Measurements from ENCODE around the gene GM2A.

DNA sequence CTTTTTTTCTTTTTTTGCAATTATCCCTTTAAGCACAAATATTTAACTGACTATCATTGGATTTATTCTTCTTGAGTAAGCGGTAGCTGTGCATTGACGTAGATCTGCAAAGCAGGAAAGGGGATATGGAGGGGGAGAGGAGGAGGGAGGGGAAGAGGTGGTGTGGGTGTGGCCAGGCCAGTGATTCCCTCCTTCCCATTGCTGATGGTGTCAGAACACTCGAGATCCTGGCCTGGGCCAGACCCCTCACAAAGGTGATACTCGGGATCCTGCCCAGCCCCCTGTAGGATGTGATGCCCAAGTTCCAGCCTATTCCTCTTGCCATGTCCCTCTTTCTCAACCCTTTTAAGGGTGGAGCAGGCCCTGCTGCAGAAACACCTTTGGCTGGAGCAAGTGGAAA, 40.6 kb downstream of the GM2A start:
- TF ChIP-seq, protein P1, sequence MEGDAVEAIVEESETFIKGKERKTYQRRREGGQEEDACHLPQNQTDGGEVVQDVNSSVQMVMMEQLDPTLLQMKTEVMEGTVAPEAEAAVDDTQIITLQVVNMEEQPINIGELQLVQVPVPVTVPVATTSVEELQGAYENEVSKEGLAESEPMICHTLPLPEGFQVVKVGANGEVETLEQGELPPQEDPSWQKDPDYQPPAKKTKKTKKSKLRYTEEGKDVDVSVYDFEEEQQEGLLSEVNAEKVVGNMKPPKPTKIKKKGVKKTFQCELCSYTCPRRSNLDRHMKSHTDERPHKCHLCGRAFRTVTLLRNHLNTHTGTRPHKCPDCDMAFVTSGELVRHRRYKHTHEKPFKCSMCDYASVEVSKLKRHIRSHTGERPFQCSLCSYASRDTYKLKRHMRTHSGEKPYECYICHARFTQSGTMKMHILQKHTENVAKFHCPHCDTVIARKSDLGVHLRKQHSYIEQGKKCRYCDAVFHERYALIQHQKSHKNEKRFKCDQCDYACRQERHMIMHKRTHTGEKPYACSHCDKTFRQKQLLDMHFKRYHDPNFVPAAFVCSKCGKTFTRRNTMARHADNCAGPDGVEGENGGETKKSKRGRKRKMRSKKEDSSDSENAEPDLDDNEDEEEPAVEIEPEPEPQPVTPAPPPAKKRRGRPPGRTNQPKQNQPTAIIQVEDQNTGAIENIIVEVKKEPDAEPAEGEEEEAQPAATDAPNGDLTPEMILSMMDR (IDR thresholded peaks at IDR 0.05; ENCODE audit: low read depth, low read length, poor library complexity, severe bottlenecking) = no peak
- no peak for TF ChIP-seq EZH2phosphoT487 (IDR thresholded peaks at IDR 0.05; ENCODE audit: borderline replicate concordance, low read length)

Measured in DOHH2 (cell line).